ENCODE measurements around the gene CAMKK1. TPM values are rescaled to one million over a fixed set of nuclear protein-coding genes. Genes with fewer than 3 reads are reported as not detected.

Gene CAMKK1
- total RNA-seq, 2 donors from 2014 or later = 3.0 to 3.2 TPM

DNA sequence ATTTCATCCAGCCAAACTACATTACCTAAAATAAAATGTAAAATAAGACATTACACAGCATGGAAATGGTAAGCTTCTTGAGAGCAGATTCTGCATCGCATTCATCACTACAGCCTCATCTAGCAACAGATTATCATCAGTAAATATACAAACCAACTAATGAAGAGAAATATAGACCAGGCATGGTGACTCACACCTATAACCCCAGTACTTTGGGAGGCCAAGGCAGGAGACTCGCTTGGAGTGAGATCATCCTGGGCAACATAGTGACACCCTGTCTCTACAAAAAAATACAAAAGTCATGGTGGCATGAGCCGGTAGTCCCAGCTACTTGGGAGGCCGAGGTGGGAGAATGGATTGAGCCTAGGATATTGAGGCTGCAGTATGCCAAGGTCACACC is 66.7 kb downstream of the CAMKK1 start:
- TF ChIP-seq, protein P1, sequence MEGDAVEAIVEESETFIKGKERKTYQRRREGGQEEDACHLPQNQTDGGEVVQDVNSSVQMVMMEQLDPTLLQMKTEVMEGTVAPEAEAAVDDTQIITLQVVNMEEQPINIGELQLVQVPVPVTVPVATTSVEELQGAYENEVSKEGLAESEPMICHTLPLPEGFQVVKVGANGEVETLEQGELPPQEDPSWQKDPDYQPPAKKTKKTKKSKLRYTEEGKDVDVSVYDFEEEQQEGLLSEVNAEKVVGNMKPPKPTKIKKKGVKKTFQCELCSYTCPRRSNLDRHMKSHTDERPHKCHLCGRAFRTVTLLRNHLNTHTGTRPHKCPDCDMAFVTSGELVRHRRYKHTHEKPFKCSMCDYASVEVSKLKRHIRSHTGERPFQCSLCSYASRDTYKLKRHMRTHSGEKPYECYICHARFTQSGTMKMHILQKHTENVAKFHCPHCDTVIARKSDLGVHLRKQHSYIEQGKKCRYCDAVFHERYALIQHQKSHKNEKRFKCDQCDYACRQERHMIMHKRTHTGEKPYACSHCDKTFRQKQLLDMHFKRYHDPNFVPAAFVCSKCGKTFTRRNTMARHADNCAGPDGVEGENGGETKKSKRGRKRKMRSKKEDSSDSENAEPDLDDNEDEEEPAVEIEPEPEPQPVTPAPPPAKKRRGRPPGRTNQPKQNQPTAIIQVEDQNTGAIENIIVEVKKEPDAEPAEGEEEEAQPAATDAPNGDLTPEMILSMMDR (IDR thresholded peaks at IDR 0.05) = no peak
- no peak overlapping the region for H3K4me3 ChIP-seq
- H3K27ac ChIP-seq = peak overlapping the region in 1 of 2 donors; percentile 0
- H3K36me3 ChIP-seq = peaks cover 63% of the 10 kb centered on the region
- no peaks in the 10 kb centered on the region for H3K9me3 ChIP-seq
- peaks cover 0 to 17% of the 10 kb centered on the region in 2 donors for H3K4me1 ChIP-seq
- DNase-seq (ENCODE audit: low spot score) = no peak
- no peaks in the 10 kb centered on the region for H3K27me3 ChIP-seq

DNA sequence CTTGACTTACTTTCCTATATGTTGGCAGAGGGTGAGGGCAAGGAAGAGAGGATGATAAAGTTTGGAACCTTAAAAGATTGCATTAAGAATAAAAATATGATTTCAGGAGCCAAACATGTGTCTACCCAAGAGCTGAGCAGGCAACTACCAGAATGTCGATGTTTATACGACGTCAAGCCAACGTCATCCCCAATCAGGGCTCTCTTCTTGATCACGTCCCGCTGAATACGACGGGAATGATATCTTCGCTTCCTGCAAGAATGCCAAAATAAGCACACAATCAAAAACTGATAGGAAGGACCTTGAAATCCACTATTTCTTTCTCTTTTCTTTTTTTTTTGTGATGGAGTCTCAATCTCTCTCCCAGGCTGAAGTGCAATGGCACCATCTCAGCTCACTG is 71.8 kb downstream of the CAMKK1 start:
- H3K27me3 ChIP-seq = no peaks in the 10 kb centered on the region
- H3K4me3 ChIP-seq = no peak overlapping the region
- H3K36me3 ChIP-seq = peaks cover 88% of the 10 kb centered on the region
- DNase-seq (ENCODE audit: low spot score) = no peak
- TF ChIP-seq, protein P1 (IDR thresholded peaks at IDR 0.05) = no peak
- H3K27ac ChIP-seq = no peak overlapping the region
- H3K9me3 ChIP-seq = no peaks in the 10 kb centered on the region
- peaks cover 0 to 7% of the 10 kb centered on the region in 2 donors for H3K4me1 ChIP-seq

DNA sequence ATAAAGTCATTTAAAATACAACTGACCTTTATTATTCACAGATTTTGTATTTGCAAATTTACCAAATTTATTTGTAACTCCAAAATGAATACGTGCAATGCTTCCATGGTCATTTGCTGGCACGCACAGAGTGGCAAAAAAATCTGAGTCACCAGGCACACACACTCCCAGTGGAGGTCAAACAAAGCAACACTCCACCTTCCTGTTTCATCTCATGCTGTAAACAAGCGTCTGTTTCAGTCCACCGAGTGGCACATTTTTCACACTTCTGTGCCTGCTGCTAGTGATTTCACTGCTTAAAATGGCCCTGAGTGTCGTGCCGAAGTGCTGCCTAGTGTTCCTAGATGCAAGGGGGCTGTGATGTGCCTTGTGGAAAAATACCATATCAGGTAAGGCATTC is 74.1 kb downstream of the CAMKK1 start:
- H3K27ac ChIP-seq = peak overlapping the region; percentile 73 to 82

DNA sequence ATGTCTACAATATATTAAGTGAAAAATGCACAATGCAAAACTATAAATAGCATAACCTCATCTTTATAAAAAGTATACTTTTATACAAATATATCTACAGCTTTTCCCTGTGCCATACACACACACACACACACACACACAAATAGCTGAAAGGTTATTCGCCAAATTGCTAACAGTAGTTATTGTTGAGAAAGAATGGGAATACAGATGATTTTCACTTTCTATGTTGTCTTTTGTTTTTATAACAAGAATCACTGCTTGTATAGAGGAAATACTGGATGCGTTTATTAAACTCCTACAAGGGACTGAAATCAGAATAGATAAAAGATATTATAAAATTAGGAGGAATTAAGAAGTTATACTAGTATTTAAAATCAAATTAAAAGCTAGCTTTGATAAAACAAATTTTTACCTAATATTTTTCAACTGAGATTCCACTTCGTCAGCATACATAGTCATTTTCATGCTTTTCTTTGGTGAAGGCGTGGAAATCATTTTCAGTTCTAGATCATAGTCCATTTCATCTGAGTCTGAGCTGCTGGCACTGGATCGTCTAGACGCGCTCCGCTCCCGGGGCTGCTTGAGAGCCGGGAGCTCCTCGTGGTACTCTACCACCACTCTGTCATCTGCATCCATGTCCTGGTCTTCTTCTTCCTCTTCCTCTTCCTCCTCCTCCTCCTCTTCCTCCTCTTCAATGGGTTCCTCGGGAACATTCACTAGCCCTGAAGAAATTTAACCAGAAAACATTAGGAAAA is 74.8 kb downstream of the CAMKK1 start:
- H3K36me3 ChIP-seq = peaks cover 89% of the 10 kb centered on the region
- no peak for DNase-seq (ENCODE audit: low spot score)
- no peak overlapping the region for H3K4me3 ChIP-seq
- TF ChIP-seq, protein P1 (IDR thresholded peaks at IDR 0.05) = no peak
- peaks cover 0 to 7% of the 10 kb centered on the region in 2 donors for H3K4me1 ChIP-seq
- peak overlapping the region; percentile 73 to 82 for H3K27ac ChIP-seq
- H3K27me3 ChIP-seq = no peaks in the 10 kb centered on the region
- H3K9me3 ChIP-seq = no peaks in the 10 kb centered on the region

More for the DNA sequence above, 74.1 kb downstream of the CAMKK1 start:
- no peak overlapping the region for H3K4me3 ChIP-seq
- H3K27me3 ChIP-seq = no peaks in the 10 kb centered on the region
- H3K4me1 ChIP-seq = peaks cover 0 to 7% of the 10 kb centered on the region in 2 donors
- DNase-seq (ENCODE audit: low spot score) = no peak
- TF ChIP-seq, protein P1 (IDR thresholded peaks at IDR 0.05) = no peak
- H3K9me3 ChIP-seq = no peaks in the 10 kb centered on the region
- peaks cover 88% of the 10 kb centered on the region for H3K36me3 ChIP-seq

DNA sequence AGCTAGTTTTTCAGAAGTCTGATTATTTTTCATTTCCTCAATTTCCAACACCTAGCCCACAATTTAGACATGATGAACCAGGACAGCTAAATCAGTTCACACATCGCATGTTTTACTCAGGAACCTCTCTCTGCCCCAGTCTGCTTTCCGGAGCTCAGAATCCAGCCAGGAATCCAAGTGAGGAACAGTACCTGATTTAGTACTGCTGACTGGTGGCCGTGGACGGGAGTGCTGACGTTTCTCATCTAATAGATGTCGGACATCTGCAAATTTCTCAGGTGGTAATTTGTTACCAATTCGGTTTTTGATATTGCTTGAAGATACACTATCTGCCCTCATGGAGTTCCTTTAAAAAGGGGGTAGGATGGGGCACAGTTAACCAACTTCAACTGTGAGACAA is 76.9 kb downstream of the CAMKK1 start:
- Histone ChIP-seq H3K27ac (no peak overlapping the region), H3K4me3 (no peak overlapping the region), H3K27me3 (no peaks in the 10 kb centered on the region), H3K36me3 (peaks cover 89% of the 10 kb centered on the region), H3K9me3 (no peaks in the 10 kb centered on the region), H3K4me1 (peaks cover 0 to 7% of the 10 kb centered on the region in 2 donors)
- no peak for DNase-seq (ENCODE audit: low spot score)
- TF ChIP-seq, protein P1 (IDR thresholded peaks at IDR 0.05) = peak in 1 of 2 donors; percentile 29

Measured in right atrium auricular region (tissue), 2 donors.